Panc1 (cell line): ENCODE data around the gene NFATC4. TPM values are rescaled to one million over a fixed set of nuclear protein-coding genes. Genes with fewer than 3 reads are reported as not detected.

Source experiments
- ATAC-seq: fragments of 200-7000 bp; cut with Tn5 transposase; 2 replicates; pipeline ENCODE4 v1.9.1; 2020; ENCODE audit warnings: mild to moderate bottlenecking, moderate library complexity
- BruUV-seq: library from RNA; stranded (reverse); fragments of 400-500 nt; replicated peaks from 2 replicates; lab custom pipeline; 2021; lab: Mats Ljungman, UMichigan
- CTCF ChIA-PET: fragments of 300-600 bp; sonication (Branson Sonifier 250); formaldehyde crosslinking; loops from one replicate; lab custom pipeline; 2022; ENCODE audit warnings: antibody characterized with exemption; lab: Charles Lee
- POLR2A ChIA-PET: fragments of 300-600 bp; sonication (Branson Sonifier 250); formaldehyde crosslinking; loops from one replicate; lab custom pipeline; 2022; ENCODE audit warnings: antibody characterized with exemption; lab: Charles Lee
- DNase-seq: peaks from one replicate; pipeline ENCODE4 v3.0.0-alpha.2; 2010; ENCODE audit warnings: low read depth, low spot score
- H3K27ac ChIP-seq: 2 replicates; pipeline ENCODE4 v1.5.1; 2011; ENCODE audit warnings: mild to moderate bottlenecking, low read length, inconsistent platforms
- H3K27me3 ChIP-seq: fragments of 200-500 bp; sonication (Bioruptor generic); 2 replicates; pipeline ENCODE4 v1.6.0; 2014; ENCODE audit warnings: low read length, inconsistent platforms; ENCODE audit not compliant: control insufficient read depth, insufficient read depth
- H3K36me3 ChIP-seq: fragments of 200-500 bp; sonication (Bioruptor generic); 2 replicates; pipeline ENCODE4 v1.5.1; 2014; ENCODE audit warnings: inconsistent platforms, mild to moderate bottlenecking, low read length, moderate library complexity; ENCODE audit not compliant: control insufficient read depth, insufficient read depth
- H3K4me1 ChIP-seq: 2 replicates; pipeline ENCODE4 v1.5.1; 2011; ENCODE audit warnings: inconsistent platforms, mild to moderate bottlenecking, low read length, moderate library complexity; ENCODE audit not compliant: control insufficient read depth, insufficient read depth
- H3K4me3 ChIP-seq, 2 experiments: 2 replicates each; pipeline ENCODE4 v1.5.1; 2011 to 2012; ENCODE audit warnings: low read depth in 2 of 2, low read length in 2 of 2, mild to moderate bottlenecking in 2 of 2, inconsistent platforms in 1 of 2, moderate library complexity in 1 of 2
- H3K9me3 ChIP-seq: fragments of 200-500 bp; sonication (Bioruptor generic); 2 replicates; pipeline ENCODE4 v1.5.1; 2014; ENCODE audit warnings: low read depth, mild to moderate bottlenecking, inconsistent platforms, low read length, moderate library complexity; ENCODE audit not compliant: control insufficient read depth, insufficient read depth
- POLR2AphosphoS5 ChIP-seq: IDR thresholded peaks from 2 replicates; pipeline ENCODE4 v1.6.1; 2012; ENCODE audit warnings: mild to moderate bottlenecking, low read depth, low read length, moderate library complexity
- REST ChIP-seq, 2 experiments: IDR thresholded peaks; 2 replicates each; pipeline ENCODE4 v1.6.1; 2011 to 2012; ENCODE audit warnings: low read depth in 2 of 2, control low read depth in 1 of 2, low read length in 1 of 2, mild to moderate bottlenecking in 1 of 2, moderate library complexity in 1 of 2; ENCODE audit not compliant: insufficient read depth in 1 of 2
- SIN3A ChIP-seq: IDR thresholded peaks from 2 replicates; pipeline ENCODE4 v1.6.1; 2012; ENCODE audit warnings: low read depth, mild to moderate bottlenecking, low read length, moderate library complexity, borderline replicate concordance; ENCODE audit not compliant: insufficient read depth
- TCF7L2 ChIP-seq: IDR thresholded peaks from 2 replicates; pipeline ENCODE4 v1.6.1; 2011; ENCODE audit warnings: mild to moderate bottlenecking, low read depth, low read length, inconsistent platforms
- in situ Hi-C: cut with HindIII; loops from 2 replicates; pipeline ENCODE4 v1.10.0; 2016; ENCODE audit warnings: low sequenced_read_pairs, low pct_unique_long_range_greater_than_20kb
- intact Hi-C: fragments of 100-400 bp; cut with micrococcal nuclease; formaldehyde crosslinking; loops from one replicate; pipeline ENCODE4 v1.10.0; 2022; ENCODE audit not compliant: unreplicated experiment
- total RNA-seq: library from RNA; stranded (reverse); gene quantifications from one replicate; pipeline ENCODE4 v1.2.1, GENCODE V29; 2021; ENCODE audit not compliant: unreplicated experiment
- TF ChIP-seq, protein P1 (sequence below): fragments of 450-650 bp; IDR thresholded peaks from 2 replicates; pipeline ENCODE4 v1.5.1; 2017; ENCODE audit warnings: mild to moderate bottlenecking

Gene NFATC4
- total RNA-seq, 1 experiment from 2014 or later, result 0.36 TPM

DNA sequence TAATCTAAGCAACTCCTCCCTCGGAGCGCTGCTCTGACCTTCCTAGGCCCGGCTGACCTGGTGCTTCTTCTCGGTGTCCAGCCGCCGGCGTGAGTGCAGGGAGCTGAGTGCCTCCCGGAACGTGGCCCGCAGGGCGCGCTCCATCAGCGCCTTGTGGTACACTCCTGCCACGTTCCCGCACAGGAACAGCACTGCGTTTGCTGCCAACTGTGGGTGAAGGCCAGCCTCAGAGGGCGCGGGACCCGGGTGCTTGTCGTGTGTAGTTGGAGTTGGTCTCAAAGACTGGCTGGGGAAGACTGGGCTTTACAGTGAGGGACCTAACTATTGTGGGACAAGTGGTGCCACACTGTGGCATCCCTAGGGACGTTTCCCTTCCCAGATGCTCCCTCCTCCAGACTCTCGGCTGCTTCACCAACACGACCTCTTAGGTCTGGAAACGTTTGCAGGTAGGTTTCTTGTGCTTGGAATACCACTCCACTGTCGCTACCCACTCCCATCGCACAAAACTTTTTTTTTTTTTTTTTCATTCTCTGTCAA is 36.2 kb upstream of the NFATC4 start:
- CTCF ChIA-PET, result interaction anchor here (0.6 to 1.7 kb wide), 6 partner anchors 10 to 105 kb away, joined by 3 to 11 read pairs (median 5); no protein-coding TSS in a partner anchor
- Histone ChIP-seq H3K4me3 (no peak overlapping the region), H3K27ac (no peak overlapping the region), H3K9me3 (no peaks in the 10 kb centered on the region), H3K36me3 (no peaks in the 10 kb centered on the region), H3K27me3 (no peaks in the 10 kb centered on the region), H3K4me1 (peaks cover 3% of the 10 kb centered on the region; the same call in 1 of the 2 replicates)
- POLR2A ChIA-PET, result no interaction called here
- TF ChIP-seq REST (IDR thresholded peaks at IDR 0.05; ENCODE audit: insufficient read depth in 1 of 2, low read depth in 2 of 2, low read length in 1 of 2), result no peak
- no peak for TF ChIP-seq TCF7L2
- TF ChIP-seq SIN3A, result no peak
- TF ChIP-seq POLR2AphosphoS5, result no peak
- TF ChIP-seq, protein P1, sequence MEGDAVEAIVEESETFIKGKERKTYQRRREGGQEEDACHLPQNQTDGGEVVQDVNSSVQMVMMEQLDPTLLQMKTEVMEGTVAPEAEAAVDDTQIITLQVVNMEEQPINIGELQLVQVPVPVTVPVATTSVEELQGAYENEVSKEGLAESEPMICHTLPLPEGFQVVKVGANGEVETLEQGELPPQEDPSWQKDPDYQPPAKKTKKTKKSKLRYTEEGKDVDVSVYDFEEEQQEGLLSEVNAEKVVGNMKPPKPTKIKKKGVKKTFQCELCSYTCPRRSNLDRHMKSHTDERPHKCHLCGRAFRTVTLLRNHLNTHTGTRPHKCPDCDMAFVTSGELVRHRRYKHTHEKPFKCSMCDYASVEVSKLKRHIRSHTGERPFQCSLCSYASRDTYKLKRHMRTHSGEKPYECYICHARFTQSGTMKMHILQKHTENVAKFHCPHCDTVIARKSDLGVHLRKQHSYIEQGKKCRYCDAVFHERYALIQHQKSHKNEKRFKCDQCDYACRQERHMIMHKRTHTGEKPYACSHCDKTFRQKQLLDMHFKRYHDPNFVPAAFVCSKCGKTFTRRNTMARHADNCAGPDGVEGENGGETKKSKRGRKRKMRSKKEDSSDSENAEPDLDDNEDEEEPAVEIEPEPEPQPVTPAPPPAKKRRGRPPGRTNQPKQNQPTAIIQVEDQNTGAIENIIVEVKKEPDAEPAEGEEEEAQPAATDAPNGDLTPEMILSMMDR, result no peak
- intact Hi-C loops (loop anchor here (2.0 kb wide), 1 partner anchor 99 kb away; no protein-coding TSS in a partner anchor), in situ Hi-C loops (loop anchor here (10.0 kb wide), 1 partner anchor 103 kb away; no protein-coding TSS in a partner anchor)
- no peak for DNase-seq
- no TSS peak for BruUV-seq
- ATAC-seq, result peak; percentile 33

- H3K4me1 ChIP-seq, result peaks cover 3% of the 10 kb centered on the region; the same call in 1 of the 2 replicates
- no TSS peak for BruUV-seq
- in situ Hi-C loops, result loop anchor here (10.0 kb wide), 1 partner anchor 102 kb away; no protein-coding TSS in a partner anchor
- peak; percentile 83 for ATAC-seq
- intact Hi-C loops, result loop anchor here (2.0 kb wide), 1 partner anchor 98 kb away; no protein-coding TSS in a partner anchor
- H3K27me3 ChIP-seq, result no peaks in the 10 kb centered on the region
- H3K9me3 ChIP-seq, result no peaks in the 10 kb centered on the region
- TF ChIP-seq POLR2AphosphoS5 (no peak), TCF7L2 (no peak)
- TF ChIP-seq, protein P1, result peak; percentile 79
- POLR2A ChIA-PET, result no interaction called here
- DNase-seq, result peak; percentile 48
- H3K36me3 ChIP-seq, result no peaks in the 10 kb centered on the region
- CTCF ChIA-PET, result interaction anchor here (0.6 to 1.8 kb wide), 9 partner anchors 11 to 105 kb away, joined by 3 to 28 read pairs (median 5); no protein-coding TSS in a partner anchor
- H3K27ac ChIP-seq, result no peak overlapping the region
- no peak overlapping the region for H3K4me3 ChIP-seq
Observed at GRCh38 chr14:24332268-24332993, 35.6 kb upstream of the NFATC4 start.
